Fibroblast of upper back skin (primary cell): Measurements from ENCODE around the gene TMUB1.

ENCODE experiments used
- DNase-seq: peaks from one replicate; pipeline ENCODE4 v3.0.0-alpha.2; 2013

Gene TMUB1

DNA sequence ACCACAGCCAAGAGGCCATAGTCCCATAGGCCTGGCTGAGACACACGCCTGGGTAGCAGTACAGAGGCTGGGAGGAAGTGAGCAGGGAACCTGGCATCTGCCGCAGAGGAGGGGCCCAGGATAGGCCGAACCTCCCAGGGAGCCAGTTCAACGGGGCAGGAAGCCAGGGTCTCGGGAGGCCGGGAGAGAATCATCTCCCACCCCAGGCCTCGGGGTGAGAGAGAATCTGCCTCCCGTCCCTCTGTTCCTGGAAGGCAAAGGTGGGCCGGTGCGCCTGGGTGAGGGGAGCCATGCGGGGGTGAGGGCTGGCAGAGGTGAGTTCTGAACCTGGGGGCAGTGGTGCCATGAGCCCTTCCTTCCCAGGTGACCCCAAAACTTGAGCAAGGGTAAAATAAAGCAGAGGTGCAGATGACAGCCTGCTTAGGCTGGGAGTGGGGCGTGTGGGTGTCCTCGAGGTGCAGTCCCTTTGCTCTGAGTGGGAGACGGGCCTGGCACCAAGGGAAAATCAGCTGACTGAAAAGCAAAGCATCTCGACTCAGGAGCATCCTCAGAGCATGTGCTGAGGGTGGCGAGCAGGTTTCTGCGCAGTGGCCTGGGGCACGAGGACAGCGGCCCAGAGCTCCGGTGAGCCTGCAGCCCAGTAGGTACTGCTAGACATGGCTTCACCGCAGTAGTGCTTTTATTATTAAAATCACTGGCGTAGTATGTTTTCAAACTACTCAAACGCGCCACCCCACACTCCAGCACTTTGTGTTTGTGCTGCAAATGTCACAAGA, 18.5 kb upstream of the TMUB1 start:
- DNase-seq: no peak

DNA sequence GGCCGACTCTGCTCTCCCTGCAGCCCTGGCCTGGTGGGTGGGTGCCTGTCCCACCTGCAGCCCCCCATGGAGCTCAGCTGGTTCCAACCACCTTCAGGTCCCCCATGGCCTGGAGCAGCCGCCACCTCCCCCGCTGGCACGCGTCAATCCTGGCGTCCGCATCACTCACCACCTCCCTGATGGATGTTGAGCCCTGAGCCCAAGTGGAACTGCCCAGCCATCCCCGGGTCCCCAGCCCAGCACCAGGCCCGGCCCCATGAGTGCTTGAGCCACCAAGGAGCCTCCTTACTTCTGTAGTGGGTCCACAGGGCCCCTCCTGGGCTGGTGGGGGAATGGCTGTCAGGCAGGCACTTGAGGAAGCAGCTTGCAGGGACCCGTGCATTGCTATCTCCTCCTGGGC, 17.6 kb upstream of the TMUB1 start:
- DNase-seq: no peak

DNA sequence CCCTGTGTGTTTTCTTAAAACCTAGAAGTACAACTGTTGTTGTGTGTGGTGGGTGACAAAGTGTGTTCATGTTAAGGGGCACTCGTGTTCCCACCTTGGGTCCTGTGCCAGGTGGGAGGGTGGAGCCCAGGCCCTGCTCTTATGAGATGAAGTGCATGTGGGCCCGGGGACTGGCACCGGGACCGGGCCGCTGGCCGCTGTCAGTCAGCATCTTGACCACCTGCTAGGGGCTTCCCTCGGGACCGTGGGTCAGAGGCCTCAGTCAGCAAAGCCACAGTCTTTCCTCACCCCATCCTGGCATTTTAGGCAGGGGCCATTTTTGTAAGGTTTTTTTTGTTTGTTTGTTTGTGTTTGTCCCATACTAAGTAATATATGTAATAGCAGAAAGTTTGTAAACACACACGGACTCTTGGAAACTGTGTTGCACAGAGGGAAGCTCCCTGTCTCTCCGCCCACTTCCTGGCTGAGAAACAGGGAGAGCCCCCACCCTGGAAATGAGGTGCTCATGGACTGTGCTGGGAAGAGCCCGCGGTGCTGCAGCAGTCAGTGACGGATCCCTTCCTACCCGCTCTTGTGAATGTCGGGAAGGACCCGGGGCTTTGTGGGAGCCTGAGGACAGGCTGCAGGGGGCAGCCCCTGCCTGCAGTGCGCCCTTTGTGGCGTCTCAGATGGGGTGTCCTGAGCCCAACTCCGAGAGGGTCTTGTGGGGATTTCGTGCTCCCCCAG, 16.4 kb upstream of the TMUB1 start:
- no peak for DNase-seq

DNA sequence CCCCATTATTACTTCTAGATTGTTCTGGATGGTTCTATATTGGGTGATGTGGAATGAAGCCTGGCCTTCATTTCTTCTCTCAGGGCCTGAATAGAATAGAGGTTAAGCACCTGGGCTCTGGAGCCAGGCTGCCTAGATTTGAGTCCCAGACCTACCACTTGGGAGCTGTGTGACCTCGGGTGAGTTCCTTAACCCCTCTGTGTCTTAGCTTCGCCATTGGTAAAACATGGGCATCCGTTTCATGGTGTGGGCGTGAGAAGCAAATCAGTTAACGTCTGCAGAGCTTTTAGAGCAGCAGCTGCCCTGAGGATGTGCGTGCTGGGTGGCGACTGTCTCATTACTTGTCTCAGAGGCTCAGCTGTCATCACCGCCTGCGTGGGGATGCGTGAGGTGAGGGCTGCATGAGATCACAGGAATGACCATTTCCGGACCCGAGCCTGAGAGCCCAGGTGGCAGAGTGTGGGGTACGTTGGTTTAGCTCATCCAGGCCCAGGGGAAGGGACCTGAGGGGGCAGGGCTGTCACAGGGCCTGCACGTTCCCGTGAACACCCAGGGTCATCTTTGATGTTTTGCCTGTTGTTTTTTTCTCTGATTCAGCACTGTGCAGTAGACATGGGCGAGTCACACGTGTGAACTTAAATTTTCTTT, 12.7 kb upstream of the TMUB1 start:
- DNase-seq: no peak

DNA sequence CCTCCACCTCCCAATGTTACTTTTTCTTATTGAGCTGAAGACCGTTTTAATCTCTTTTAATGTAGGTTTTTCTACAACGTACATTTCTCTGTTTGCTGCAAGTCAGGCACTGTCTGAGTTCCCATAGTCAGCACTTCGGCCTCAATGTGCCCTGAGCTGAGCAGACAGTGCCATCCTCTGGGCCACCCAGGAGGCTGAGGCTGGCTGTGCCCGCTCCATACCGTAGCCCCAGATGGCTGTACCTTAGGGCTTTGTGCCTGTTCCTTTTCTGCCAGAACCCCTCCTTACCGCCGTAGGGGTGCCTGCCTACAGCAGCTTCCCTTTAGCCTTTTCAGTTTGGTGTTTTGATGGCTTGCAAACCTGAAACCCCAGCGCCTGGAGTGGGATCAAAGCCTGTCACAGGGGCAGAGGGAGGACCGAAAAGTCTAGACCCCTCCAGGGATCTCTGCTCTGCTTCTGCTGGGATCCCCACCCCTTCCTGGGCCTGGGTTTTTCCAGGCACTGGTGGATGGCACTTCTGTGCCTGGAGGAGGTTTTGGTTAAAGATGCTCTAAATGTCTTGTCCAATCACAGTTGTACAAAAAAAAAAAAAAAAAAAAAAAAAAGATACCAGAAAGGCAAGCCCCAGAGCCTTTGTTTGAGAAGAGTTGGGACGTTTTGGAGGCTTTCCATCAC, 12.0 kb upstream of the TMUB1 start:
- no peak for DNase-seq

DNA sequence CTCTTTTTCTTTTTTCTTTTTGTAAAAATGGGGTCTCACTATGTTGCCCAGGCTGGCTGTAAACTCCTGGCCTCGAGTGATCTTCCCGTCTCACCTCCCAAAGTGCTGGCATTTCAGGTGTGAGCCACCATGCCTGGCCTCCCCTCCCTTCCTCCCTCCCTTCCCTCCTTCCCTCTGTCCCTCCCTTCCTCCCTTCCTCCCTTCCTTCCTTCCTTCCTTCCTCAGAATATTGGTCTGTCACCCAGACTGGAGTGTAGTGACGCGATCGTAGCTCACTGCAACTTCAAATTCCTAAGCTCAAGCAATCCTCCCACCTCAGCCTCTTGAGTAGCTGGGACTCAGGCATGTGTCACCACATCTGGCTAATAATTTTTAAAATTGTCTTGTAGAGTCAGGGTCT, 11.4 kb upstream of the TMUB1 start:
- peak; percentile 25 for DNase-seq

DNA sequence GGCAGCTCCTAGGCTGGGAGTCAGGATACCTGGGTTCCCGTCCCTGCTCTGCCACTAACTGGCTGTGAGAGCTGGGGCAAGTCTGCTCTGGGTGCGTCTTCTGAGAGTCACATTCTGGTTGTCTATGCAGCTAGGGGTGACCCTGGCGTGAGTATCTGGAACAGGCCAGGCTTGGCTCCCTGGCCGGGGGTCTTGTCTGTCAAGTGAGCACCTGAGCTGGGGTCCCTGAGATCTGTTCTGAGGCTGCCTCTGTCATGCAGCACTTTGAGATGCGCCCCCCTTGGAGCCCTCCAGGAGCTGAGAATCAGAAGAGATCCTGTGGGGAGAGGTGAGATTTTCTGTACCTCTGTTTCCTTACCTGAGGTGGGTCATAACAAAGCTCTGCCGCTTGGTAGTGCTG, 10.5 kb upstream of the TMUB1 start:
- DNase-seq: no peak

DNA sequence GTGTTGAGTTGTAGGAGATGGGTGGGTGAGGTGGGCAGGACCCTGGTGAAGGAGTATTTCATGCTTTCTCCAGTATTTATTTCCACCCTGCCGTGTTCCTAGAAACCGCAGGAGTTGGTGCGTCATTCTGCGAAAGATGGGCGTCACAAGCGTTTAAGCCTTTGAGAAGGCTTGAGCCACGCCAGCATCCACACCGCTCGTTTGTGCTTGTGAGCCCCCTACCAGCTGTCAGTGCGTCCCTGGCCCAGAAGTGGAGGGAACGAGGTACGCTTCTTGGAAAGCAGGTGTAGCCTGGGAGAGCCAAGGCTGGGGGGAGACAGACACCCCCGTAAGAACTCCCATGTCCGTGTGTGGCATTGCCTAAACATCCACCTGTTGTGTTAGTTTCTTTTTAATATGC, 8.7 kb upstream of the TMUB1 start:
- no peak for DNase-seq

DNA sequence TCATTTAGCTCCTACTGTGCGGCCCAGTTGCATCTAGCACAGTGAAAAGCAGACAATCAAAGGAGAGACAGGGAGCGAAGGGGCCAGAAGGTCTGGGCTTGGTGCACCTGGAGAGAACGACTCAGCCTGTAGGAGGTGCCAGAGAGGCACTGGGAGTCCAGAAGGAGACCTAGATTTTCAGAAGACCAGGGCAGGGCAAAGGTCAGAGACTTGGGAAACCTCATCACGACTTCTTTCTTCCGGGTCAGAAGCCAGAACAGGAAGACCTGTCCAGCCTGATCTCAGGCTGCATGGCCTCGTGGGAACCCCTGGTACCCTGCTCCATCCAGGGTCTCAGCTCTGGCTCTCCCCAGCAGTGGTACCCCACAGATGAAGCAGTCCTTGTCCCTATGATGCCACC, 8.1 kb upstream of the TMUB1 start:
- DNase-seq: no peak

DNA sequence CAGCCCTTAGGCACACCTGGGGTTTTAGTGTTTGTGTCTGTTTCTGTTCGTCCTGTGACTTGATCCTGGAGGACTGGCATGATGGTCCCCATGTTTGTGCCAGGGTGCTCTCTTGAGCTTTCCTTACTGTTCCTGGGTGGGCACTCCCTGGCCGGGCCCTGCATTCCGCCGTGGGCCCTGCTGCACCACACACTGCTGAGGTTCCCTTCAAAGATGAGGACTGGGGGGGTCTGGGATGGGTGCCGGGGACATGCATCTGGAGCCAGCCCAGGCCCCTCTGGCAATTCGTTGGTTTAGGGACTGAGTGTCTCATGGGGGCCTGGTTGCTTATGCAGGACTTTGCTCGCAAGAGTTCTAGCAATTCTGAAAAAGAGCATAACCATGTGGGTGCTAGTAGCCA, 7.7 kb upstream of the TMUB1 start:
- no peak for DNase-seq

DNA sequence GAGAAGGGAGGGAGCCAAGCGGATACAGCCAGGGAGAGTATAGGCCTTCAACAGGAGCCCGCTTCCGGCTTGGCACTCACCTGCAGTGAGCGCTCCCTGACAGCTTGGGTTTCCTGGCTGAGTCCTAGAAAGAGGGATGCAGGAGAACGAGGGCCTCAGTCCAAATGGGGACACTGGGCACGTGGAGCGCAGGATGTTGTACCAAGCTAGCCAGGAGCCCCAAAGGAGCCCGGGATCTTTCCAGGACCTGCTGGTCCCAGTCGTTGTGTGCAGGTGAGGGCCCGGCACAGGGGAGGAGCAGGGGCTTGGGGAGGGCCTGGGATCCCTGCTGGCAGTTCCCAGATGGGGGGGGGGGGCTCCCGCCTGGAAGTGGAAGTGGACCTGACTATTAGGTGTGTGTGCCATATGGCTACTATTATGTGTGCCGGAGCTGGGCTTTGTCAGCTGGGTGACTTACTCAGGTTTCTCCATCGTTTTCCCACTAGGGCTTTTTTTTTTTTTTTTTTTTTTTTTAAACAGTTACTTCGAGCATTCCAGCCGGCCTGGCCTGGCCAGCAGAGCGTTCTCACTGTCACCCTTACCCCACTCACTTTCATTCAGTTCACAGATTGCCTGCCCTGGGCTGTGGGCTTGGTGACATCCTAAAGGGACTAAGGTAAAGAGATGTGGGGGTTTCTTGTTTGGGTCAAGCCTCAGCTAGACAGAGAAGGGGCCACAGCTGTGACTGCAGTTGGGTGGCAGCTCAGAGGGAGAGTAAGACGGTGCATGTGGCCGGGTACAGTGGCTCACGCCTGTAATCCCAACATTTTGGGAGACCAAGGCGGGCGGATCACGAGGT, 6.8 kb upstream of the TMUB1 start:
- DNase-seq: no peak

DNA sequence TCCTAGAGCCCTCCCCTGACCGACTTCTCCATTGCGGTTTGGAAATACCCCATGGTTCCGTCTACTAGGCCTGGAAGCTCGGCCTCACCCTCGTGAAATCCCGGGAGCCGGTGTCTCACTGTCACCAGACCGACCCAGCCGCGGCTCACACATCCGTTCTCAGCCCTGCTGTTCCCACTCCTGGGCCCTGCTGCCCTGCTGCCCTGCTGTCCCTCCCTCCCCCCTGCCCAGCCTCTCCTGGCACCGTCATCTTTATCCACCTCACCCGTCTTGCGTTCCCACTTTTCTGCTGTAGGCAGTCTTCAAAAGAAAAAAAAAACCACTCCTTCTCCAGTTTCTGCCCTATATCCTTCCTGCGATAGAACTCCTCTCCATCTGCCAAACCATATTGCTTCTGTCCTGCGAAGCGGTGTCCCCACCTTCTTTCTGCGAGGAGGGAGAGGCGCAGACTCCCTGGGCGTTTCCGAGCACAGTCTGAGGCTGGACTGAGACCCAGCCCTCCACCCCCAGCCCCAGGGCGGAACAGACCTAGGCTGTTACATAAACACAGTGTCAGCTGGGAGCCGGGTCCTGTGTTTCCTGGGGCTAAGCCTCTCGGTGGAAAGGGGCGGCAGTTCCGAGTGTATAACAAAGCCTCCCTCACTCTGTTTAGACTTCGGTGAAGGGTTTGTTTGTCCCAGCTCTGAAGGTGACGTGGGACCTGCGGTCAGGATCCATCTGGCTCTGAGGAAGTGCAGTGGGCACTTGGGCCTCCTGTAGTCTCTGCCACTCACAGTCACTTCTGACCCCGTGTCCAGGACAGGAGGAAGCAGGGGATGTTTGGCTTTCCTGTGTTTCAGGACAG, 5.8 kb upstream of the TMUB1 start:
- peak; percentile 32 for DNase-seq

DNA sequence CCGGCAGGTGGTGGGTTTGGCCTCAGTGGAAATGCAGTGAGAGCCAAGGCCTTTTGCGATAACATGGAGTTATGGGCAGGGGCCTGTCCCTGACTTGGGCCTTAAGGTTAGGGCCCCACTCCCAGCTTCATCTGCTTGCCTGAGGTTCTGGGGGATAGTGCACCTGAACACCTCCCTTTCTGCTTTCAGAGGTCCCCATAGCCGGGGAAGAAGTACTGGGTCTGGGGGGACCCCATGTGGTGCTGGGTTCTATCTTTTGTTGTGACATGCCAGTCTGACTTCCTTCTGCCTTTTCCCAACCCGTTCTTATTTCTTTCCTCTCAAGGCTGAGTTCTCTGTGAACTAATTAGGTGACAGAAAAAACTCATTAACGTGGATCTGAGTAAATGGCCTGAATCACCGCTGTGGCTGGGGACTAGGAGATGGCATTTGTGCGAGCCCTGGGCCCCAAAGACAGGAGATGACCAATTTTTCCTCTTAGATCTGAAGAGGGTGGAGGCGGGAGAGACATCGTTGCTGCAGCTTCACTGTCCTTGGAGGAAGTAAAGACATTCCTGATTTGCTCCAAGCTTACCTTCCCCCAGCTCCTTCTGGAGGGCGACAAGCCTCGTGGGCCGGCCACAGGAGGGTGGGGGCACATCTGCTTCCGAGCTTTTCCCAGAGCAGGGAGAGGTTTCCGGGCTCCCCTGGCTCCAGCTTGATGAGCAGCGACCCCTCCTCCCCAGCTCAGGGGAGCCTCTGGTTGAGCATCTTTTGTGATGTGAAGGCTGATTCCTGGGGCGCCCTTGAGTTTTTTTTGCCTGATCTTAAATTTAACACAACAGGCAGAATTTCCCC, 4.9 kb upstream of the TMUB1 start:
- DNase-seq: peak; percentile 37

DNA sequence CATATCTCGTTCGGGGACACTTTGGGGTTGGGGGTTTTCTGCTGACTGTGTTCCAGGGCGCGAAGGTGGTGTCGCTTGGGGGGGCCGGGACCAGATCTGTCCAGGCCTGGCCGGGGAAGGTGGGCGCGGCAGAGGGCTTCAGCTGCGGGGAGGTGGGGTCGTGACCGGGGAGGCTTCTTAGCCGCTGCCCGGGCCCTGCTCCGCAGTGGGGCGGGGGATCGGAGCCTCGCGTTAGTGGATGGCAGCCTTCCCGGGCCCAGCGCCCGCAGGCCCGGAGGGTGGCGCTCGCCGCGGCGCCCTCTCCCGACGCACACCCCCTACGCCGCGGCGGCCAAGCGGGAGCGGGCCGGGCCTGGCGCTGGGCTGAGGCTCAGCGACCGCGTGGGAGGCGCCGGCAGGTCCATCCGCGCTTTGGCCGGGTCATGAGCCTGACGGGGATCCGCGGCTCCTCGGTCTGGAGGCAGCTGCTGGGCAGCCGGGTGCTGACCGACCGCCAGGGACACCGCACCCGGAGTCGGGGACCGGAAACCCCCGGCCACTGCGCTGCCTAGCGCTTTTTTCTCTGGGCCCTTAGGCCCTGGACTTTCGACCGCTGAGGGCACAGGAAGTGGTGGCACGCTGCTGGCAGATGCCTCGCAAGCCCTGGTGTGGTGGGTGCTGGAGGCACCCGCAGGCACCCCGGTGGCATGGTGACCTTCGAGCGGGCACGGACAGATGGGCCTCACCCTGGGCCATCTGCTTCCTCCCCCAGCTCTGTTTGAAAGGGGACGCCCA, 4.1 kb upstream of the TMUB1 start:
- DNase-seq: peak; percentile 38

DNA sequence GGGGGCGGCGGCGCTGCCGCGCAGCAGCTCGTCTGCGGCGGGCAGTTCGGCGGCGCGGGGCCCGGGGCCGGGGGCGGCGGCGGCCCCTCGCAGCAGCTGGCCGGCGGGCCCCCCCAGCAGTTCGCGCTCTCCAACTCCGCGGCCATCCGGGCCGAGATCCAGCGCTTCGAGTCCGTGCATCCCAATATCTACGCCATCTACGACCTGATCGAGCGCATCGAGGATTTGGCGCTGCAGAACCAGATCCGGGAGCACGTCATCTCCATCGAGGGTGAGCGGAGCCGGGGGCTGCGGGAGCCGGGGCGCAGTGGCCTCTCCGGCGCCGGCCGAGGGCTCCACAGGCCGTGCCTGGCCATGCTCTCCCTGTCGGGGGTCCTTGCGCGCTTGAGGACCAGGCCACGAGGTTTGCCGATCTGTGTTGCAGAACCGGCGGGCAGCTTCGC, 3.5 kb upstream of the TMUB1 start:
- peak; percentile 26 for DNase-seq

DNA sequence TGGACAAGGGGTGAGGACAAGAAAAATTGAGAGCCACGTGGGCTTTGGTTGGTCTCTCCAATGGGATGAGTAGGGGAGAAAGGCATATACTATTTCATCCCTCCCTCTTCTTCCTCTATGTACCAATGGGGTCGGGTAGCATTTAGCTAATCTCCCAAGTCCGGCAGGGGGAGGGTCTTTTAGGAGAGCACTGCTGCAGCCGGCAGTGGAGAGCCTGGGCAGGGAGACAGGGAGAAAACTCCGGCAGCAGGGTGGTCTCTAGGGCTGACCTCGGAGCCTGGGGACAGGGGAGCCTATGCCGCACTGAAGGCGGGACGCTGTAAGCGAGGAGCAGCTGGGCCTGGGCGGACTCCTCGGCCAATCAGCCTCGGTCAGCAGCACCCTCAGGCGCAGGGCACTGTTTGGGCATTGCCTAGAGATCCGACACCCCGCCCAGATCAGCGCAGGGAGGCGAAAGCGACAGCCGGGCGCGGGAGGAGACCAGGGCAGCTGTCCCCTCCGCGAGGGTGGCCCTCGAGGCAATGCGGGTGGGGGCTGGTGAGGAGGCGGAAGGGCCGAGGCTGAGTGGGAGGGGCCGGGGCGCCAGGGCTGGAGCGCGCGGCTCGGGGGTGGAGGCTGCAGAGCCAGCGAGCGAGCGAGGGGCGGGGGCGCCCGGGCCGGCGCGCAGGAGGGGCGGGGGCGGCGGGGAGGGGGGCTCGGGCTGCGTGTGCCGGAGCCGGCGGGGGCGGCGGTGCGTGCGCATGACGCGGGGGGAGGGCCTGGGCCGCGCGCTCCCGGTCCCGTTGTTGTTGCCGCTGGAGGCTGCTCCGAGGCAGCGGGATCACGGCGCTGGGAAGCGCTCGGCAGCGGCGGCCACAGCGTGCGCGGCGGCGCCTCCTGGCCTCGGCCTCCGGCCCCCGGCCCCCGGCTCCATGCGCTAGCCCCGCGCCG, 2.7 kb upstream of the TMUB1 start, which contains the start of gene AGAP3:
AGAP3 (plus strand) TSS at position 785 of the 930 bp plus-strand sequence. CDS start 267 bp downstream, outside the sequence.
- DNase-seq: peak; percentile 74

DNA sequence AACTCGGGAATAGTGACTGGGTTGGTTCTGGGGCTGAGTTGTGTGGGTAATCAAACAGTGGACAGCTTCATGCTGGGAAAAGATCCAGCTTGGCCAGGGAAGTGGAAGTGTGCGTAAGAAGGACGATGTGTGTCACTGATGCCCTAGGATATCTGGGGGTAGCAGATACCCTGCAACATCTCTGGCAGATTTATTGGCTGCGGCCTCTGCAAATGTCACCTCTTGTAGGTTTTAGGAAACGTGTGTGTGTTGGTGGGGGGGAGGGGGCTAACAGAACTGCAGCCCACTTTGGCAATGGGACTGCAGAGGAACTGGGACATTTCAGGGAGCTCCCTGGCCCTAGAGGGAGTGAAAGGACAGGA, 2.0 kb upstream of the TMUB1 start:
- DNase-seq: no peak

DNA sequence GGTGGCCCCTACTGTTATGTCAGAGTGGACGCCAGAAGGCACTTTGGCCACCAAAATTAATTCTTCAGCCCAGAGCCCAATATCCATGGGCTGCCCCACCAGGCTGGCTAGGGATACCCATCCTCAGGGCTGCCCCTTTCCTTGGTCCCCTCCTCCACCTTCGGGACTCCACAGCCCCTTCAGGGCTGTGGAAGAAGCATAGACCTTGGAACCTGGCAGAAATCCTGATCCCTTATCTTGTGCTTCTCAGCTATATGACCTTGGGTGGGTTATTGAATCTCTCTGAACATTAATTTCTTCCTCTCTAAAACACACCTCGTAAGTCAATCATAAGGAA, 499 bp upstream of the TMUB1 start:
- no peak for DNase-seq
